Measurements from ENCODE around the gene C17orf113. TPM values are rescaled to one million over a fixed set of nuclear protein-coding genes. Genes with fewer than 3 reads are reported as not detected.

The C17orf113 gene
- total and polyA plus RNA-seq, 2 of the 13 experiments (the other 11 are each of a cell fraction or from before 2014, with no cell fraction given) = 0.87 to 1.1 TPM

DNA sequence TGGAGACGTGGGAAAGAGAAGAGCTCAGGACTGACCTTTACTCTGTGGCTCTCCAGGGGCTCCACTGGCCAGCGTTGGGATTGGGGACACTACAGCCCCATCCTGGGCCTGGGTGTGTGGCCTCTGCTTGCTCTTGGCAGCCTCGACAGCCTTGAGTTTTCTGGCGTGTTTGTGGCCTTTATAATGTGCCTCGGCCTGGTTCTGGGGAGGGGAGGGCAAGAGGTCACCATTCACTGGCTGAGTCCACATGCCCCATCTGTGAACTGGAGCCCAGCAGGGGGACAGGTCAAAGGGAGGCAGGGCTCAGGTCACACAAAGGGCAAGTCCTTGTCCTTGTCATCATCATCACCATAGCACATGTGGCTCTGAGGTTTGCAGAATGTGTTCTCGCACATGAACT, 18.8 kb downstream of the C17orf113 start:
- intact Hi-C loops (cut with micrococcal nuclease; ENCODE audit: unreplicated experiment) (no loop called here), in situ Hi-C loops (cut with HindIII; ENCODE audit: extremely low pct_ligation_motif_present, low pct_unique_long_range_greater_than_20kb) (no loop called here)
- Histone ChIP-seq H3K79me2 (ENCODE audit: insufficient read depth, low read length) (no peaks in the 10 kb centered on the region), H3K4me3 (replicated peaks in 1 of 3; ENCODE audit: insufficient read depth in 1 of 3, low read depth in 2 of 3, low read length in 3 of 3) (no peak overlapping the region; a peak in 1 of 6 replicates), H2AFZ (ENCODE audit: low read length) (no peak overlapping the region), H3K4me1 (ENCODE audit: insufficient read depth, low read length) (peaks cover 34% of the 10 kb centered on the region), H3K9ac (ENCODE audit: insufficient read depth, low read depth, low read length) (no peak overlapping the region), H3K27ac (ENCODE audit: extremely low read length, insufficient read depth, low read length) (no peak overlapping the region), H3K9me3 (ENCODE audit: low read length) (no peaks in the 10 kb centered on the region), H4K20me1 (ENCODE audit: insufficient read depth, low read length) (no peaks in the 10 kb centered on the region), H3K4me2 (ENCODE audit: low read depth, low read length) (peak overlapping the region; percentile 41), H3K36me3 (replicated peaks in 1 of 2; ENCODE audit: control insufficient read depth in 1 of 2, insufficient read depth in 2 of 2, low read length in 2 of 2) (no peaks in the 10 kb centered on the region), H3K27me3 (ENCODE audit: control insufficient read depth in 1 of 2, insufficient read depth in 2 of 2, low read length in 2 of 2) (no peaks in the 10 kb centered on the region)
- CTCF ChIA-PET (ENCODE audit: low intra/inter-chr PET ratio, low total read pairs) = no interaction called here
- BruUV-seq (replicated peaks) = no TSS peak
- DNase-seq (ENCODE audit: low spot score) (peak; percentile 52), ATAC-seq (peak; percentile 17), FAIRE-seq (peak; percentile 88)
- POLR2A ChIA-PET = interaction anchor here (1.0 to 1.5 kb wide), 4 partner anchors 73 to 343 kb away, joined by 3 to 4 read pairs (median 3); partner anchors contain the start of genes EIF1, KAT2A and ODAD4
- 14% methylated on average over 5 of the region's 6 CpGs for WGBS (ENCODE audit: low lambda C conversion rate)
- TF ChIP-seq ARID2 (CRISPR knock-in tag; IDR thresholded peaks at IDR 0.05; ENCODE audit: borderline replicate concordance) (no peak), NCOA2 (CRISPR knock-in tag; IDR thresholded peaks at IDR 0.05) (no peak), HNF4A (CRISPR knock-in tag; IDR thresholded peaks at IDR 0.05) (peak; percentile 82), RXRA (CRISPR knock-in tag; IDR thresholded peaks at IDR 0.05) (peak; percentile 97), ZNF563 (CRISPR knock-in tag; IDR thresholded peaks at IDR 0.05) (no peak), ATF1 (CRISPR knock-in tag; IDR thresholded peaks at IDR 0.05) (no peak), SOX5 (CRISPR knock-in tag; IDR thresholded peaks at IDR 0.05; ENCODE audit: borderline replicate concordance) (no peak; the same call in 1 of the 2 replicates), EEA1 (CRISPR knock-in tag; IDR thresholded peaks at IDR 0.05; ENCODE audit: borderline replicate concordance) (0 out of 2 replicates have a peak, but pooled peaks have one; percentile 50), ZNF780A (CRISPR knock-in tag; IDR thresholded peaks at IDR 0.05) (no peak), ZNF431 (CRISPR knock-in tag; IDR thresholded peaks at IDR 0.05; ENCODE audit: borderline replicate concordance, low read depth) (no peak), XBP1 (CRISPR knock-in tag; IDR thresholded peaks at IDR 0.05) (no peak), ZNF354B (CRISPR knock-in tag; IDR thresholded peaks at IDR 0.05) (no peak), ZSCAN31 (CRISPR knock-in tag; IDR thresholded peaks at IDR 0.05; ENCODE audit: low read depth) (no peak), GATAD2A (CRISPR knock-in tag; IDR thresholded peaks at IDR 0.05) (no peak), ZNF337 (CRISPR knock-in tag; IDR thresholded peaks at IDR 0.05; ENCODE audit: borderline replicate concordance, low read depth) (no peak), NFKB2 (CRISPR knock-in tag; IDR thresholded peaks at IDR 0.05; ENCODE audit: borderline replicate concordance) (no peak), SIN3B (IDR thresholded peaks at IDR 0.05; ENCODE audit: low read length) (no peak), KLF6 (CRISPR knock-in tag; IDR thresholded peaks at IDR 0.05) (no peak), ZNF546 (CRISPR knock-in tag; conservative IDR thresholded peaks at IDR 0.05) (no peak)
- TF ChIP-seq, protein P1, sequence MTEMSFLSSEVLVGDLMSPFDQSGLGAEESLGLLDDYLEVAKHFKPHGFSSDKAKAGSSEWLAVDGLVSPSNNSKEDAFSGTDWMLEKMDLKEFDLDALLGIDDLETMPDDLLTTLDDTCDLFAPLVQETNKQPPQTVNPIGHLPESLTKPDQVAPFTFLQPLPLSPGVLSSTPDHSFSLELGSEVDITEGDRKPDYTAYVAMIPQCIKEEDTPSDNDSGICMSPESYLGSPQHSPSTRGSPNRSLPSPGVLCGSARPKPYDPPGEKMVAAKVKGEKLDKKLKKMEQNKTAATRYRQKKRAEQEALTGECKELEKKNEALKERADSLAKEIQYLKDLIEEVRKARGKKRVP (CRISPR knock-in tag; IDR thresholded peaks at IDR 0.05) = no peak
- TF ChIP-seq, protein P2, sequence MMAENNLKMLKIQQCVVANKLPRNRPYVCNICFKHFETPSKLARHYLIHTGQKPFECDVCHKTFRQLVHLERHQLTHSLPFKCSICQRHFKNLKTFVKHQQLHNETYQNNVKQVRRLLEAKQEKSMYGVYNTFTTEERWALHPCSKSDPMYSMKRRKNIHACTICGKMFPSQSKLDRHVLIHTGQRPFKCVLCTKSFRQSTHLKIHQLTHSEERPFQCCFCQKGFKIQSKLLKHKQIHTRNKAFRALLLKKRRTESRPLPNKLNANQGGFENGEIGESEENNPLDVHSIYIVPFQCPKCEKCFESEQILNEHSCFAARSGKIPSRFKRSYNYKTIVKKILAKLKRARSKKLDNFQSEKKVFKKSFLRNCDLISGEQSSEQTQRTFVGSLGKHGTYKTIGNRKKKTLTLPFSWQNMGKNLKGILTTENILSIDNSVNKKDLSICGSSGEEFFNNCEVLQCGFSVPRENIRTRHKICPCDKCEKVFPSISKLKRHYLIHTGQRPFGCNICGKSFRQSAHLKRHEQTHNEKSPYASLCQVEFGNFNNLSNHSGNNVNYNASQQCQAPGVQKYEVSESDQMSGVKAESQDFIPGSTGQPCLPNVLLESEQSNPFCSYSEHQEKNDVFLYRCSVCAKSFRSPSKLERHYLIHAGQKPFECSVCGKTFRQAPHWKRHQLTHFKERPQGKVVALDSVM (CRISPR knock-in tag; IDR thresholded peaks at IDR 0.05) = peak; percentile 34; the same call in 1 of the 2 replicates
- TF ChIP-seq, protein P3, sequence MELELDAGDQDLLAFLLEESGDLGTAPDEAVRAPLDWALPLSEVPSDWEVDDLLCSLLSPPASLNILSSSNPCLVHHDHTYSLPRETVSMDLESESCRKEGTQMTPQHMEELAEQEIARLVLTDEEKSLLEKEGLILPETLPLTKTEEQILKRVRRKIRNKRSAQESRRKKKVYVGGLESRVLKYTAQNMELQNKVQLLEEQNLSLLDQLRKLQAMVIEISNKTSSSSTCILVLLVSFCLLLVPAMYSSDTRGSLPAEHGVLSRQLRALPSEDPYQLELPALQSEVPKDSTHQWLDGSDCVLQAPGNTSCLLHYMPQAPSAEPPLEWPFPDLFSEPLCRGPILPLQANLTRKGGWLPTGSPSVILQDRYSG (CRISPR knock-in tag; IDR thresholded peaks at IDR 0.05) = no peak
- TF ChIP-seq, protein P4, sequence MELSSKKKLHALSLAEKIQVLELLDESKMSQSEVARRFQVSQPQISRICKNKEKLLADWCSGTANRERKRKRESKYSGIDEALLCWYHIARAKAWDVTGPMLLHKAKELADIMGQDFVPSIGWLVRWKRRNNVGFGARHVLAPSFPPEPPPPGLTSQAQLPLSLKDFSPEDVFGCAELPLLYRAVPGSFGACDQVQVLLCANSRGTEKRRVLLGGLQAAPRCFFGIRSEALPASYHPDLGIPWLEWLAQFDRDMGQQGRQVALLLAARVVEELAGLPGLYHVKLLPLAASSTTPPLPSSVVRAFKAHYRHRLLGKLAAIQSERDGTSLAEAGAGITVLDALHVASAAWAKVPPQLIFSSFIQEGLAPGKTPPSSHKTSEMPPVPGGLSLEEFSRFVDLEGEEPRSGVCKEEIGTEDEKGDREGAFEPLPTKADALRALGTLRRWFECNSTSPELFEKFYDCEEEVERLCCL (CRISPR knock-in tag; IDR thresholded peaks at IDR 0.05; ENCODE audit: borderline replicate concordance) = no peak

Data from HepG2 (cell line).